HepG2 (cell line): Measurements from ENCODE around the gene COMT. TPM values are rescaled to one million over a fixed set of nuclear protein-coding genes. Genes with fewer than 3 reads are reported as not detected.

Experiments
- ATAC-seq: fragments of 200-7000 bp; cut with Tn5 transposase; 3 replicates; pipeline ENCODE4 v1.9.1; 2020; ENCODE audit warnings: mild to moderate bottlenecking, moderate library complexity
- BruUV-seq: library from RNA; stranded (reverse); fragments of 400-500 nt; replicated peaks from 2 replicates; lab custom pipeline; 2021; lab: Mats Ljungman, UMichigan
- CTCF ChIA-PET: fragments of 300-600 bp; formaldehyde crosslinking; extraction: SDS; loops from one replicate; lab custom pipeline; 2021; ENCODE audit warnings: low total read pairs, inconsistent platforms, low intra/inter-chr PET ratio; lab: Yijun Ruan, JAX
- POLR2A ChIA-PET: fragments of 350-600 bp; sonication (Branson Sonifier 250); formaldehyde crosslinking; loops from one replicate; lab custom pipeline; 2020; ENCODE audit warnings: antibody characterized with exemption, inconsistent platforms; lab: Yijun Ruan, JAX
- DNase-seq: peaks from one replicate; pipeline ENCODE4 v3.0.0-alpha.2; 2015; ENCODE audit warnings: low spot score
- FAIRE-seq: peaks from 3 replicates; lab custom pipeline; 2011; peaks lifted over from hg19 to GRCh38; lab: Jason Lieb, UNC
- H2AFZ ChIP-seq: one replicate; pipeline ENCODE4 v1.6.1; 2011; ENCODE audit warnings: low read length, inconsistent platforms
- H3K27ac ChIP-seq: fragments of 300-600 bp; 3 replicates; pipeline ENCODE4 v1.8.0; 2011; ENCODE audit warnings: mixed run types, mild to moderate bottlenecking, mixed read lengths, low read length, inconsistent platforms; ENCODE audit not compliant: insufficient read depth; ENCODE audit errors: extremely low read length
- H3K27me3 ChIP-seq, 2 experiments: fragments of 200-600 bp in 1 of 2; 2 replicates in 1 of 2; 3 replicates in 1 of 2; pipeline versions ENCODE4 v1.6.0 to v1.8.0; 2011; ENCODE audit warnings: low read length in 2 of 2, mild to moderate bottlenecking in 2 of 2, moderate library complexity in 2 of 2, inconsistent platforms in 1 of 2; ENCODE audit not compliant: insufficient read depth in 2 of 2, control insufficient read depth in 1 of 2
- H3K36me3 ChIP-seq, 2 experiments: fragments of 200-600 bp in 1 of 2; replicated peaks in 1 of 2; 2 replicates in 1 of 2; 3 replicates in 1 of 2; pipeline versions ENCODE4 v1.5.1 to v1.8.0; 2011; ENCODE audit warnings: low read length in 2 of 2, inconsistent platforms in 1 of 2; ENCODE audit not compliant: insufficient read depth in 2 of 2, control insufficient read depth in 1 of 2
- H3K4me1 ChIP-seq: 2 replicates; pipeline ENCODE4 v1.5.1; 2012; ENCODE audit warnings: low read length, inconsistent platforms; ENCODE audit not compliant: insufficient read depth
- H3K4me2 ChIP-seq: 2 replicates; pipeline ENCODE4 v1.6.0; 2011; ENCODE audit warnings: low read depth, low read length, inconsistent platforms
- H3K4me3 ChIP-seq, 3 experiments: fragments of 200-600 bp in 1 of 3; sonication (generic), shearing (Covaris generic) in 1 of 3; replicated peaks in 1 of 3; 2 replicates each; pipeline ENCODE4 v1.5.1; 2011 to 2016; ENCODE audit warnings: low read length in 3 of 3, inconsistent platforms in 2 of 3, low read depth in 2 of 3, mild to moderate bottlenecking in 2 of 3, control low read depth in 1 of 3, mixed read lengths in 1 of 3; ENCODE audit not compliant: insufficient read depth in 1 of 3
- H3K79me2 ChIP-seq: one replicate; pipeline ENCODE4 v1.6.1; 2011; ENCODE audit warnings: low read length, inconsistent platforms; ENCODE audit not compliant: insufficient read depth
- H3K9ac ChIP-seq: 2 replicates; pipeline ENCODE4 v1.6.0; 2011; ENCODE audit warnings: mild to moderate bottlenecking, low read depth, low read length, inconsistent platforms; ENCODE audit not compliant: insufficient read depth
- H3K9me3 ChIP-seq: 2 replicates; pipeline ENCODE4 v1.5.1; 2012; ENCODE audit warnings: mild to moderate bottlenecking, low read length
- H4K20me1 ChIP-seq: 2 replicates; pipeline ENCODE4 v1.6.0; 2011; ENCODE audit warnings: inconsistent platforms, mild to moderate bottlenecking, low read length, moderate library complexity; ENCODE audit not compliant: insufficient read depth
- ATF7 ChIP-seq, 2 experiments: fragments of 450-650 bp in 1 of 2; sonication (generic) in 1 of 2; formaldehyde crosslinking in 1 of 2; IDR thresholded peaks; 2 replicates each; pipeline versions ENCODE4 v1.4.0 to v1.6.1; 2016 to 2020; ENCODE audit warnings: antibody characterized with exemption in 1 of 2, mild to moderate bottlenecking in 1 of 2, missing genetic modification reagents in 1 of 2
- CERS6 ChIP-seq: sonication (generic); formaldehyde crosslinking; IDR thresholded peaks from 2 replicates; pipeline ENCODE4 v1.5.0; 2020; ENCODE audit warnings: missing genetic modification reagents
- HOXA5 ChIP-seq: sonication (generic); formaldehyde crosslinking; IDR thresholded peaks from 2 replicates; pipeline ENCODE4 v1.4.0; 2020; ENCODE audit warnings: missing genetic modification reagents
- KAT7 ChIP-seq: IDR thresholded peaks from 2 replicates; pipeline ENCODE4 v1.6.1; 2018; ENCODE audit warnings: borderline replicate concordance, missing compliant biosample characterization
- MAFF ChIP-seq: IDR thresholded peaks from 2 replicates; pipeline ENCODE4 v1.6.1; 2011; ENCODE audit warnings: low read depth, low read length, improper control_type of control experiment
- STAT5B ChIP-seq: sonication (generic); formaldehyde crosslinking; IDR thresholded peaks from 2 replicates; pipeline ENCODE4 v1.4.0; 2020; ENCODE audit warnings: missing genetic modification reagents
- TOE1 ChIP-seq: sonication (generic); formaldehyde crosslinking; IDR thresholded peaks from 2 replicates; pipeline ENCODE4 v1.4.0; 2020; ENCODE audit warnings: mild to moderate bottlenecking, missing genetic modification reagents
- WGBS: methylation state at CpG from one replicate; pipeline ENCODE4 v1.1.6; 2017; ENCODE audit warnings: low lambda C conversion rate; 5-methylcytosine and 5-hydroxymethylcytosine counted together
- in situ Hi-C: cut with HindIII; loops from 2 replicates; pipeline ENCODE4 v1.10.0; 2017; ENCODE audit warnings: low pct_unique_long_range_greater_than_20kb; ENCODE audit not compliant: extremely low pct_ligation_motif_present
- intact Hi-C: fragments of 100-400 bp; cut with micrococcal nuclease; formaldehyde crosslinking; loops from one replicate; pipeline ENCODE4 v1.10.0; 2022; ENCODE audit not compliant: unreplicated experiment
- polyA plus RNA-seq, 8 experiments: library from polyadenylated mRNA; depleted of rRNA in 3 of 8; stranded (reverse) in 7 of 8; unstranded in 1 of 8; fragments of >200 nt; fragmentation: Illumina TruSeq in 4 of 8; extraction: Trizol in 4 of 8; gene quantifications; 2 replicates each; pipeline versions ENCODE4 v1.2.1 to v1.2.3, GENCODE V29; 2011 to 2016; ENCODE audit warnings: low read depth in 4 of 8, missing spikeins in 1 of 8, mixed read lengths in 1 of 8; ENCODE audit not compliant: insufficient read depth in 1 of 8
- total RNA-seq, 5 experiments: library from RNA; depleted of rRNA; stranded (reverse); fragments of >200 nt; fragmentation: Illumina TruSeq; extraction: Trizol; gene quantifications; 2 replicates each; pipeline ENCODE4 v1.2.3, GENCODE V29; 2016; ENCODE audit warnings: low read depth in 1 of 5
- TF ChIP-seq, protein P1 (sequence below): sonication (generic); formaldehyde crosslinking; IDR thresholded peaks from 2 replicates; pipeline ENCODE4 v1.8.0; 2022; ENCODE audit warnings: mild to moderate bottlenecking, missing genetic modification reagents, moderate library complexity
- TF ChIP-seq, protein P2 (sequence below): sonication (generic); formaldehyde crosslinking; IDR thresholded peaks from 2 replicates; pipeline ENCODE4 v1.4.0; 2020; ENCODE audit warnings: mild to moderate bottlenecking, missing genetic modification reagents
- TF ChIP-seq, protein P3 (sequence below): sonication (generic); formaldehyde crosslinking; IDR thresholded peaks from 2 replicates; pipeline ENCODE4 v1.9.0; 2021; ENCODE audit warnings: missing genetic modification reagents, borderline replicate concordance
- TF ChIP-seq, protein P4 (sequence below): sonication (generic); formaldehyde crosslinking; IDR thresholded peaks from 2 replicates; pipeline ENCODE4 v1.8.1; 2023; ENCODE audit warnings: mild to moderate bottlenecking, missing genetic modification reagents
- TF ChIP-seq, protein P5 (sequence below): sonication (generic); formaldehyde crosslinking; IDR thresholded peaks from 2 replicates; pipeline ENCODE4 v1.9.0; 2021; ENCODE audit warnings: missing genetic modification reagents, mild to moderate bottlenecking, borderline replicate concordance

The COMT gene
- total and polyA plus RNA-seq, 2 of the 13 experiments (the other 11 are each of a cell fraction or from before 2014, with no cell fraction given), result 156 to 162 TPM

- TF ChIP-seq, protein P1, sequence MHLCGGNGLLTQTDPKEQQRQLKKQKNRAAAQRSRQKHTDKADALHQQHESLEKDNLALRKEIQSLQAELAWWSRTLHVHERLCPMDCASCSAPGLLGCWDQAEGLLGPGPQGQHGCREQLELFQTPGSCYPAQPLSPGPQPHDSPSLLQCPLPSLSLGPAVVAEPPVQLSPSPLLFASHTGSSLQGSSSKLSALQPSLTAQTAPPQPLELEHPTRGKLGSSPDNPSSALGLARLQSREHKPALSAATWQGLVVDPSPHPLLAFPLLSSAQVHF (CRISPR knock-in tag), result no peak
- TF ChIP-seq MAFF (no peak), TOE1 (no peak)
- TF ChIP-seq, protein P2, sequence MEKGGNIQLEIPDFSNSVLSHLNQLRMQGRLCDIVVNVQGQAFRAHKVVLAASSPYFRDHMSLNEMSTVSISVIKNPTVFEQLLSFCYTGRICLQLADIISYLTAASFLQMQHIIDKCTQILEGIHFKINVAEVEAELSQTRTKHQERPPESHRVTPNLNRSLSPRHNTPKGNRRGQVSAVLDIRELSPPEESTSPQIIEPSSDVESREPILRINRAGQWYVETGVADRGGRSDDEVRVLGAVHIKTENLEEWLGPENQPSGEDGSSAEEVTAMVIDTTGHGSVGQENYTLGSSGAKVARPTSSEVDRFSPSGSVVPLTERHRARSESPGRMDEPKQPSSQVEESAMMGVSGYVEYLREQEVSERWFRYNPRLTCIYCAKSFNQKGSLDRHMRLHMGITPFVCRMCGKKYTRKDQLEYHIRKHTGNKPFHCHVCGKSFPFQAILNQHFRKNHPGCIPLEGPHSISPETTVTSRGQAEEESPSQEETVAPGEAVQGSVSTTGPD (CRISPR knock-in tag), result no peak
Measured at GRCh38 chr22:19969141-19969928, 27.8 kb downstream of the COMT start (continued).

DNA sequence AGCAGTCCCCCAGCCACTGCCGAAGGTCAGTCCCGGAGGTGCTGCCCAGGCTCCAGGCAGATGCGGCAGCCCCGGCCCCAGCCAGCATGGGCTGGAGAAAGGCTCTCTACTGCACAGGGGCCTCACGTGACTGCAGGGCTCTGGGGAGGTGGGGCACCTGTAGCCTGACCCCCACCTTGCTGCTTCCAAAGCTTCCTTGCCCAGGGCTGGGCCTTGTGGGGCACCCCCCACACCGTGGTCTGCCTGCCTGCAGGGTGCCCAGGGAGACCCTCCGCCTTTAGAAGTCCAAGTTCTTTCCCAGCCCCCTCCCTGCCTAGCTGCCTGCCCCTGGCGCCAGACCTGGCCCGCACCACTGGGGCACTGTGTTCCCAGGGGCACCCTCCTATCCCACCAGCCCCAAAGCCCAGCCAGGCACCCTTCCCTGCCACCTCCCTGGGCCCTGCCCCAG lies 28.5 kb downstream of the COMT start:
- Histone ChIP-seq H3K4me2 (no peak overlapping the region), H4K20me1 (no peaks in the 10 kb centered on the region; the same call in 1 of the 2 replicates), H3K9ac (no peak overlapping the region), H2AFZ (no peak overlapping the region), H3K4me3 (no peak overlapping the region), H3K9me3 (no peaks in the 10 kb centered on the region), H3K36me3 (peaks cover 12 to 28% of the 10 kb centered on the region in 2 experiments; a peak in 4 of 5 replicates), H3K27ac (peak overlapping the region; percentile 79), H3K27me3 (no peaks in the 10 kb centered on the region), H3K4me1 (peaks cover 53% of the 10 kb centered on the region), H3K79me2 (no peaks in the 10 kb centered on the region)
- in situ Hi-C loops, result loop anchor here (5.0 kb wide), 1 partner anchor 42 kb away; no protein-coding TSS in a partner anchor
- 96% methylated on average over 7 of the region's 9 CpGs for WGBS
- FAIRE-seq, result no peak
- BruUV-seq, result no TSS peak
- intact Hi-C loops, result loop anchor here (1.0 kb wide), 1 partner anchor 43 kb away; no protein-coding TSS in a partner anchor
- peak; percentile 6 for ATAC-seq
- CTCF ChIA-PET, result interaction anchor here (1.1 to 2.3 kb wide), 6 partner anchors 15 to 160 kb away, joined by 3 to 35 read pairs (median 4); no protein-coding TSS in a partner anchor
- POLR2A ChIA-PET, result interaction anchor here (0.8 to 3.2 kb wide), 7 partner anchors 9 to 161 kb away, joined by 3 to 13 read pairs (median 5); partner anchors contain the start of gene TANGO2
- DNase-seq, result no peak
- TF ChIP-seq CERS6 (CRISPR knock-in tag) (no peak), ATF7 (IDR thresholded peaks at IDR 0.05) (no peak), ATF7 (CRISPR knock-in tag; IDR thresholded peaks at IDR 0.05) (no peak), HOXA5 (CRISPR knock-in tag) (no peak), KAT7 (CRISPR knock-in tag) (no peak), STAT5B (CRISPR knock-in tag) (no peak)
- TF ChIP-seq, protein P3, sequence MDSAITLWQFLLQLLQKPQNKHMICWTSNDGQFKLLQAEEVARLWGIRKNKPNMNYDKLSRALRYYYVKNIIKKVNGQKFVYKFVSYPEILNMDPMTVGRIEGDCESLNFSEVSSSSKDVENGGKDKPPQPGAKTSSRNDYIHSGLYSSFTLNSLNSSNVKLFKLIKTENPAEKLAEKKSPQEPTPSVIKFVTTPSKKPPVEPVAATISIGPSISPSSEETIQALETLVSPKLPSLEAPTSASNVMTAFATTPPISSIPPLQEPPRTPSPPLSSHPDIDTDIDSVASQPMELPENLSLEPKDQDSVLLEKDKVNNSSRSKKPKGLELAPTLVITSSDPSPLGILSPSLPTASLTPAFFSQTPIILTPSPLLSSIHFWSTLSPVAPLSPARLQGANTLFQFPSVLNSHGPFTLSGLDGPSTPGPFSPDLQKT (CRISPR knock-in tag), result no peak
- TF ChIP-seq, protein P4, sequence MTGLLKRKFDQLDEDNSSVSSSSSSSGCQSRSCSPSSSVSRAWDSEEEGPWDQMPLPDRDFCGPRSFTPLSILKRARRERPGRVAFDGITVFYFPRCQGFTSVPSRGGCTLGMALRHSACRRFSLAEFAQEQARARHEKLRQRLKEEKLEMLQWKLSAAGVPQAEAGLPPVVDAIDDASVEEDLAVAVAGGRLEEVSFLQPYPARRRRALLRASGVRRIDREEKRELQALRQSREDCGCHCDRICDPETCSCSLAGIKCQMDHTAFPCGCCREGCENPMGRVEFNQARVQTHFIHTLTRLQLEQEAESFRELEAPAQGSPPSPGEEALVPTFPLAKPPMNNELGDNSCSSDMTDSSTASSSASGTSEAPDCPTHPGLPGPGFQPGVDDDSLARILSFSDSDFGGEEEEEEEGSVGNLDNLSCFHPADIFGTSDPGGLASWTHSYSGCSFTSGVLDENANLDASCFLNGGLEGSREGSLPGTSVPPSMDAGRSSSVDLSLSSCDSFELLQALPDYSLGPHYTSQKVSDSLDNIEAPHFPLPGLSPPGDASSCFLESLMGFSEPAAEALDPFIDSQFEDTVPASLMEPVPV, result no peak
- TF ChIP-seq, protein P5, sequence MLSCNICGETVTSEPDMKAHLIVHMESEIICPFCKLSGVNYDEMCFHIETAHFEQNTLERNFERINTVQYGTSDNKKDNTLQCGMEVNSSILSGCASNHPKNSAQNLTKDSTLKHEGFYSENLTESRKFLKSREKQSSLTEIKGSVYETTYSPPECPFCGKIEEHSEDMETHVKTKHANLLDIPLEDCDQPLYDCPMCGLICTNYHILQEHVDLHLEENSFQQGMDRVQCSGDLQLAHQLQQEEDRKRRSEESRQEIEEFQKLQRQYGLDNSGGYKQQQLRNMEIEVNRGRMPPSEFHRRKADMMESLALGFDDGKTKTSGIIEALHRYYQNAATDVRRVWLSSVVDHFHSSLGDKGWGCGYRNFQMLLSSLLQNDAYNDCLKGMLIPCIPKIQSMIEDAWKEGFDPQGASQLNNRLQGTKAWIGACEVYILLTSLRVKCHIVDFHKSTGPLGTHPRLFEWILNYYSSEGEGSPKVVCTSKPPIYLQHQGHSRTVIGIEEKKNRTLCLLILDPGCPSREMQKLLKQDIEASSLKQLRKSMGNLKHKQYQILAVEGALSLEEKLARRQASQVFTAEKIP (CRISPR knock-in tag), result no peak
